IMR-90 (cell line): ENCODE results near the gene MCF2L. TPM values are rescaled to one million over a fixed set of nuclear protein-coding genes. Genes with fewer than 3 reads are reported as not detected.

Experiments
- ATAC-seq: fragments of 200-7000 bp; cut with Tn5 transposase; 2 replicates; pipeline ENCODE4 v1.9.1; 2020; ENCODE audit warnings: low read depth, mild to moderate bottlenecking, moderate library complexity
- BruUV-seq: library from RNA; stranded (reverse); fragments of 400-500 nt; replicated peaks from 2 replicates; lab custom pipeline; 2021; lab: Mats Ljungman, UMichigan
- CTCF ChIA-PET: fragments of 300-600 bp; formaldehyde crosslinking; extraction: SDS; loops from one replicate; lab custom pipeline; 2021; ENCODE audit warnings: antibody characterized with exemption; lab: Yijun Ruan, JAX
- POLR2A ChIA-PET: fragments of 300-600 bp; sonication (Branson Sonifier 250); formaldehyde crosslinking; loops from one replicate; lab custom pipeline; 2022; ENCODE audit warnings: antibody characterized with exemption; ENCODE audit not compliant: unreplicated experiment; lab: Charles Lee
- DNase-seq: peaks from one replicate; pipeline ENCODE4 v3.0.0; 2013
- H2AFZ ChIP-seq: replicated peaks from 2 replicates; pipeline ENCODE3; 2013; ENCODE audit warnings: low read length, mild to moderate bottlenecking; ENCODE audit not compliant: poor library complexity
- H2AK5ac ChIP-seq: 2 replicates; pipeline ENCODE4 v1.6.1; 2013; ENCODE audit warnings: low read depth, low read length, inconsistent platforms
- H2AK9ac ChIP-seq: replicated peaks from 2 replicates; pipeline ENCODE3; 2013; ENCODE audit warnings: mild to moderate bottlenecking, low read depth, low read length, moderate library complexity; ENCODE audit not compliant: poor library complexity
- H2BK120ac ChIP-seq: 2 replicates; pipeline ENCODE4 v1.6.1; 2013; ENCODE audit warnings: low read depth, low read length, inconsistent platforms
- H2BK15ac ChIP-seq: 3 replicates; pipeline ENCODE4 v1.6.1; 2013; ENCODE audit warnings: low read depth, low read length, inconsistent platforms
- H2BK20ac ChIP-seq: 2 replicates; pipeline ENCODE4 v1.6.1; 2013; ENCODE audit warnings: low read depth, mild to moderate bottlenecking, inconsistent platforms, low read length, moderate library complexity
- H2BK5ac ChIP-seq: 2 replicates; pipeline ENCODE4 v1.6.1; 2013; ENCODE audit warnings: mild to moderate bottlenecking, low read depth, low read length, inconsistent platforms; ENCODE audit not compliant: poor library complexity, severe bottlenecking
- H3K14ac ChIP-seq: replicated peaks from 2 replicates; pipeline ENCODE4 v1.6.1; 2013; ENCODE audit warnings: low read depth, low read length, inconsistent platforms
- H3K18ac ChIP-seq: 2 replicates; pipeline ENCODE4 v1.6.1; 2013; ENCODE audit warnings: low read depth, low read length, control low read depth
- H3K23ac ChIP-seq: 2 replicates; pipeline ENCODE4 v1.6.1; 2013; ENCODE audit warnings: low read depth, low read length, inconsistent platforms
- H3K27ac ChIP-seq: 2 replicates; pipeline ENCODE4 v1.5.1; 2013; ENCODE audit warnings: mild to moderate bottlenecking, control low read depth, low read length; ENCODE audit not compliant: insufficient read depth
- H3K27me3 ChIP-seq: 2 replicates; pipeline ENCODE4 v1.6.1; 2013; ENCODE audit warnings: low read length; ENCODE audit not compliant: control insufficient read depth, insufficient read depth
- H3K36me3 ChIP-seq: 2 replicates; pipeline ENCODE4 v1.6.1; 2013; ENCODE audit warnings: low read length, mixed read lengths; ENCODE audit not compliant: control insufficient read depth, insufficient read depth
- H3K4ac ChIP-seq: 2 replicates; pipeline ENCODE4 v1.6.1; 2013; ENCODE audit warnings: low read depth, low read length, inconsistent platforms
- H3K4me1 ChIP-seq: 2 replicates; pipeline ENCODE4 v1.6.1; 2013; ENCODE audit warnings: low read length, mixed read lengths; ENCODE audit not compliant: control insufficient read depth, insufficient read depth
- H3K4me2 ChIP-seq: 2 replicates; pipeline ENCODE4 v1.6.1; 2013; ENCODE audit warnings: low read depth, mild to moderate bottlenecking, control low read depth, low read length, moderate library complexity
- H3K4me3 ChIP-seq: 2 replicates; pipeline ENCODE4 v1.5.1; 2013; ENCODE audit warnings: low read depth, mild to moderate bottlenecking, control low read depth, low read length, moderate library complexity; ENCODE audit not compliant: insufficient read depth
- H3K56ac ChIP-seq: 2 replicates; pipeline ENCODE4 v1.6.1; 2013; ENCODE audit warnings: low read length, inconsistent platforms; ENCODE audit not compliant: insufficient read depth; ENCODE audit errors: extremely low read depth
- H3K79me1 ChIP-seq, 2 experiments: 2 replicates each; pipeline ENCODE4 v1.6.1; 2013; ENCODE audit warnings: low read length in 2 of 2, inconsistent platforms in 1 of 2, low read depth in 1 of 2
- H3K9ac ChIP-seq: 2 replicates; pipeline ENCODE4 v1.6.1; 2013; ENCODE audit warnings: low read depth, low read length, control low read depth
- H3K9me1 ChIP-seq: 2 replicates; pipeline ENCODE4 v1.6.1; 2013; ENCODE audit warnings: low read length, inconsistent platforms; ENCODE audit not compliant: insufficient read depth
- H3K9me3 ChIP-seq: 2 replicates; pipeline ENCODE4 v1.6.1; 2013; ENCODE audit warnings: low read length; ENCODE audit not compliant: control insufficient read depth, insufficient read depth
- H4K20me1 ChIP-seq: 2 replicates; pipeline ENCODE4 v1.6.1; 2013; ENCODE audit warnings: low read length, inconsistent platforms; ENCODE audit not compliant: insufficient read depth
- H4K5ac ChIP-seq: 2 replicates; pipeline ENCODE4 v1.6.1; 2013; ENCODE audit warnings: mild to moderate bottlenecking, low read depth, low read length, control low read depth
- H4K8ac ChIP-seq, 2 experiments: 2 replicates each; pipeline ENCODE4 v1.6.1; 2013; ENCODE audit warnings: low read depth in 2 of 2, low read length in 2 of 2, control low read depth in 1 of 2, inconsistent platforms in 1 of 2
- H4K91ac ChIP-seq: 2 replicates; pipeline ENCODE4 v1.6.1; 2013; ENCODE audit warnings: low read depth, low read length, inconsistent platforms; ENCODE audit not compliant: insufficient read depth
- BHLHE40 ChIP-seq: fragments of 150-350 bp; IDR thresholded peaks from 2 replicates; pipeline ENCODE4 v1.6.1; 2016; ENCODE audit warnings: mild to moderate bottlenecking, low read depth, low read length
- CEBPB ChIP-seq: IDR thresholded peaks from 2 replicates; pipeline ENCODE4 v1.6.1; 2012; ENCODE audit warnings: low read depth, low read length, improper control_type of control experiment
- CHD1 ChIP-seq: IDR thresholded peaks from 2 replicates; pipeline ENCODE4 v1.6.1; 2012; ENCODE audit warnings: low read depth, low read length, improper control_type of control experiment
- FOS ChIP-seq: fragments of 150-350 bp; IDR thresholded peaks from 2 replicates; pipeline ENCODE4 v1.6.1; 2016; ENCODE audit warnings: low read depth, low read length
- MAZ ChIP-seq: IDR thresholded peaks from 2 replicates; pipeline ENCODE4 v1.6.1; 2012; ENCODE audit warnings: low read depth, mild to moderate bottlenecking, low read length, improper control_type of control experiment, moderate library complexity, borderline replicate concordance
- MXI1 ChIP-seq: IDR thresholded peaks from 2 replicates; pipeline ENCODE4 v1.6.1; 2012; ENCODE audit warnings: low read depth, mild to moderate bottlenecking, low read length, moderate library complexity, borderline replicate concordance
- POLR2A ChIP-seq: IDR thresholded peaks from 2 replicates; pipeline ENCODE4 v1.6.1; 2012; ENCODE audit warnings: mild to moderate bottlenecking, low read depth, low read length
- RFX5 ChIP-seq: IDR thresholded peaks from 2 replicates; pipeline ENCODE4 v1.8.0; 2012; ENCODE audit warnings: low read depth, mild to moderate bottlenecking, low read length, moderate library complexity
- WGBS, 2 experiments: methylation state at CpG; one replicate each; pipeline versions ENCODE4 v1.1.5 to v1.1.7; 2013; ENCODE audit warnings: missing lambda C conversion rate in 2 of 2; ENCODE audit not compliant: insufficient read length in 1 of 2; ENCODE audit errors: extremely low coverage in 2 of 2; 5-methylcytosine and 5-hydroxymethylcytosine counted together
- dilution Hi-C: fragments of 300-500 bp; cut with HindIII; formaldehyde crosslinking; loops from one replicate; pipeline ENCODE4 v1.14.3; 2018; ENCODE audit warnings: low sequenced_read_pairs; ENCODE audit not compliant: unreplicated experiment
- in situ Hi-C: fragments of 300-500 bp; cut with MboI; formaldehyde crosslinking; loops from 3 replicates; pipeline ENCODE4 v1.14.3; 2019; ENCODE audit warnings: low sequenced_read_pairs, inconsistent platforms, mixed read lengths
- intact Hi-C: fragments of 100-400 bp; cut with micrococcal nuclease; formaldehyde crosslinking; loops from 2 replicates; pipeline ENCODE4 v1.10.0; 2022
- polyA plus RNA-seq, 3 experiments: library from polyadenylated mRNA; depleted of rRNA; stranded (reverse); fragments of >200 nt; gene quantifications; 2 replicates each; pipeline ENCODE4 v1.2.3, GENCODE V29; 2012; ENCODE audit warnings: low replicate concordance in 1 of 3
- total RNA-seq: library from RNA; depleted of rRNA; stranded (reverse); fragments of >200 nt; gene quantifications from 2 replicates; pipeline ENCODE4 v1.2.3, GENCODE V29; 2012
- TF ChIP-seq, protein P1 (sequence below): fragments of 150-350 bp; IDR thresholded peaks from 2 replicates; pipeline ENCODE4 v1.6.1; 2016; ENCODE audit warnings: low read depth, mild to moderate bottlenecking, low read length, moderate library complexity, borderline replicate concordance
- TF ChIP-seq, protein P2 (sequence below): conservative IDR thresholded peaks from 2 replicates; pipeline ENCODE4 v1.5.1; 2012; ENCODE audit warnings: mild to moderate bottlenecking, low read depth, low read length, improper control_type of control experiment

Gene MCF2L
- total and polyA plus RNA-seq, 2 of the 4 experiments (the other 2 are of a cell fraction), result 0.18 TPM; not detected in 1

DNA sequence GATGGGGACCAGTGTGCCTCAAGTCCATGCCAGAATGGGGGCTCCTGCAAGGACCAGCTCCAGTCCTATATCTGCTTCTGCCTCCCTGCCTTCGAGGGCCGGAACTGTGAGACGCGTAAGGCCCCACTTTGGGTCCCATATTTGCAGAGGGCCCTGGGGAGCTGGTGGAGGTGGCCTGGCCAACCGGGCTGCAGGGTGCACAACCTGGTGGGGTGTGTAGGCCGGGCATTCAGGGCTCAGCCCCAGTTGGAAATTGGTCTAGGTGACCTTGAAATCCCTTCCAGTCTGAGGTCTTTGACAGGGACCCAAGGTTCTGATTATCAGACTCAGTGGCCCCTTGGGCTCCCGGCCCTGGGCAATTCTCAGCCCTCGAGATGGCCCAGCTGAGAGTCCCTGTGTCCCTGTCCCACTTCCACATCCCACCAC, 144.8 kb downstream of the MCF2L start:
- no CpG with 5 or more reads among the region's 8 CpGs for WGBS, 2 experiments
- no peak overlapping the region for H3K9ac ChIP-seq
- no peak overlapping the region for H4K5ac ChIP-seq

More for the DNA sequence above, 144.8 kb downstream of the MCF2L start:
- Histone ChIP-seq H2BK20ac (no peak overlapping the region), H3K18ac (no peak overlapping the region), H3K4me3 (no peak overlapping the region), H2BK5ac (no peak overlapping the region), H3K27ac (no peak overlapping the region), H2BK120ac (no peak overlapping the region), H3K79me1 (no peaks in the 10 kb centered on the region), H3K9me1 (no peaks in the 10 kb centered on the region), H2AK5ac (no peak overlapping the region), H2BK15ac (no peak overlapping the region), H3K36me3 (no peaks in the 10 kb centered on the region), H3K23ac (no peak overlapping the region), H3K4me1 (peaks cover 5% of the 10 kb centered on the region; the same call in 1 of the 2 replicates), H3K14ac (no peak overlapping the region), H3K9me3 (peaks cover 8% of the 10 kb centered on the region; the same call in 1 of the 2 replicates), H2AFZ (no peak overlapping the region), H3K56ac (no peak overlapping the region), H2AK9ac (peak overlapping the region; percentile 28), H3K4me2 (no peak overlapping the region), H3K27me3 (peaks cover 32% of the 10 kb centered on the region), H4K20me1 (no peaks in the 10 kb centered on the region), H4K91ac (no peak overlapping the region), H3K4ac (no peak overlapping the region), H4K8ac (no peak overlapping the region)
- dilution Hi-C loops (no loop called here), in situ Hi-C loops (no loop called here), intact Hi-C loops (no loop called here)
- no peak for DNase-seq
- ChIA-PET CTCF (no interaction called here), POLR2A (no interaction called here)
- TF ChIP-seq, protein P1, sequence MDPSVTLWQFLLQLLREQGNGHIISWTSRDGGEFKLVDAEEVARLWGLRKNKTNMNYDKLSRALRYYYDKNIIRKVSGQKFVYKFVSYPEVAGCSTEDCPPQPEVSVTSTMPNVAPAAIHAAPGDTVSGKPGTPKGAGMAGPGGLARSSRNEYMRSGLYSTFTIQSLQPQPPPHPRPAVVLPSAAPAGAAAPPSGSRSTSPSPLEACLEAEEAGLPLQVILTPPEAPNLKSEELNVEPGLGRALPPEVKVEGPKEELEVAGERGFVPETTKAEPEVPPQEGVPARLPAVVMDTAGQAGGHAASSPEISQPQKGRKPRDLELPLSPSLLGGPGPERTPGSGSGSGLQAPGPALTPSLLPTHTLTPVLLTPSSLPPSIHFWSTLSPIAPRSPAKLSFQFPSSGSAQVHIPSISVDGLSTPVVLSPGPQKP, result no peak
- TF ChIP-seq FOS, result no peak
- no peak for TF ChIP-seq CEBPB
- TF ChIP-seq MAZ, result no peak
- TF ChIP-seq CHD1, result no peak
- TF ChIP-seq BHLHE40, result no peak
- TF ChIP-seq, protein P2, sequence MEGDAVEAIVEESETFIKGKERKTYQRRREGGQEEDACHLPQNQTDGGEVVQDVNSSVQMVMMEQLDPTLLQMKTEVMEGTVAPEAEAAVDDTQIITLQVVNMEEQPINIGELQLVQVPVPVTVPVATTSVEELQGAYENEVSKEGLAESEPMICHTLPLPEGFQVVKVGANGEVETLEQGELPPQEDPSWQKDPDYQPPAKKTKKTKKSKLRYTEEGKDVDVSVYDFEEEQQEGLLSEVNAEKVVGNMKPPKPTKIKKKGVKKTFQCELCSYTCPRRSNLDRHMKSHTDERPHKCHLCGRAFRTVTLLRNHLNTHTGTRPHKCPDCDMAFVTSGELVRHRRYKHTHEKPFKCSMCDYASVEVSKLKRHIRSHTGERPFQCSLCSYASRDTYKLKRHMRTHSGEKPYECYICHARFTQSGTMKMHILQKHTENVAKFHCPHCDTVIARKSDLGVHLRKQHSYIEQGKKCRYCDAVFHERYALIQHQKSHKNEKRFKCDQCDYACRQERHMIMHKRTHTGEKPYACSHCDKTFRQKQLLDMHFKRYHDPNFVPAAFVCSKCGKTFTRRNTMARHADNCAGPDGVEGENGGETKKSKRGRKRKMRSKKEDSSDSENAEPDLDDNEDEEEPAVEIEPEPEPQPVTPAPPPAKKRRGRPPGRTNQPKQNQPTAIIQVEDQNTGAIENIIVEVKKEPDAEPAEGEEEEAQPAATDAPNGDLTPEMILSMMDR, result no peak
- TF ChIP-seq MXI1, result no peak
- TF ChIP-seq POLR2A, result no peak
- TF ChIP-seq RFX5, result no peak
- ATAC-seq, result no peak
- no TSS peak for BruUV-seq
